HEK293T (cell line): Measurements from ENCODE around the gene CTDP1.

Experiments
- CTCF ChIA-PET: fragments of 350-600 bp; formaldehyde crosslinking; extraction: SDS; loops from one replicate; lab custom pipeline; 2021; ENCODE audit warnings: antibody characterized with exemption, inconsistent platforms; lab: Yijun Ruan, JAX
- POLR2A ChIA-PET: fragments of 350-600 bp; formaldehyde crosslinking; extraction: SDS; loops from one replicate; lab custom pipeline; 2020; ENCODE audit warnings: antibody characterized with exemption, inconsistent platforms; lab: Yijun Ruan, JAX
- DNase-seq: peaks from one replicate; pipeline ENCODE4 v3.0.0; 2012; ENCODE audit warnings: mixed read lengths; ENCODE audit errors: extremely low spot score
- ARNT ChIP-seq: fragments of 450-650 bp; IDR thresholded peaks from 2 replicates; pipeline ENCODE4 v1.6.1; 2017; ENCODE audit warnings: mild to moderate bottlenecking
- BHLHE40 ChIP-seq: fragments of 450-650 bp; IDR thresholded peaks from 2 replicates; pipeline ENCODE4 v1.6.1; 2016; ENCODE audit warnings: mild to moderate bottlenecking, moderate library complexity, borderline replicate concordance
- CTBP1 ChIP-seq: fragments of 450-650 bp; IDR thresholded peaks from 2 replicates; pipeline ENCODE4 v1.6.1; 2016; ENCODE audit warnings: borderline replicate concordance
- ELF4 ChIP-seq: fragments of 450-650 bp; IDR thresholded peaks from 2 replicates; pipeline ENCODE4 v1.6.1; 2017; ENCODE audit warnings: antibody characterized with exemption
- FOXA1 ChIP-seq: fragments of 450-650 bp; IDR thresholded peaks from 2 replicates; pipeline ENCODE4 v1.6.1; 2016; ENCODE audit warnings: mild to moderate bottlenecking
- FOXK2 ChIP-seq: fragments of 450-650 bp; IDR thresholded peaks from 2 replicates; pipeline ENCODE4 v1.6.1; 2016; ENCODE audit warnings: mild to moderate bottlenecking
- FOXM1 ChIP-seq: fragments of 450-650 bp; IDR thresholded peaks from 2 replicates; pipeline ENCODE4 v1.6.1; 2017; ENCODE audit warnings: mild to moderate bottlenecking, borderline replicate concordance
- HDGF ChIP-seq: fragments of 450-650 bp; IDR thresholded peaks from 2 replicates; pipeline ENCODE4 v1.6.1; 2017; ENCODE audit warnings: antibody characterized with exemption, borderline replicate concordance
- L3MBTL2 ChIP-seq: fragments of 450-650 bp; conservative IDR thresholded peaks from 2 replicates; pipeline ENCODE4 v1.6.1; 2016; ENCODE audit warnings: mild to moderate bottlenecking
- LEF1 ChIP-seq: fragments of 450-650 bp; IDR thresholded peaks from 2 replicates; pipeline ENCODE4 v1.6.1; 2017; ENCODE audit warnings: mild to moderate bottlenecking, borderline replicate concordance
- NFRKB ChIP-seq: fragments of 450-650 bp; IDR thresholded peaks from 2 replicates; pipeline ENCODE4 v1.6.1; 2016; ENCODE audit warnings: mild to moderate bottlenecking, moderate library complexity
- PKNOX1 ChIP-seq: fragments of 450-650 bp; IDR thresholded peaks from 2 replicates; pipeline ENCODE4 v1.6.1; 2016
- SP1 ChIP-seq: fragments of 450-650 bp; IDR thresholded peaks from 2 replicates; pipeline ENCODE4 v1.6.1; 2017
- SUZ12 ChIP-seq: fragments of 450-650 bp; IDR thresholded peaks from 2 replicates; pipeline ENCODE4 v1.6.1; 2016; ENCODE audit warnings: mild to moderate bottlenecking
- TARDBP ChIP-seq: fragments of 450-650 bp; IDR thresholded peaks from 2 replicates; pipeline ENCODE4 v1.6.1; 2016
- ZNF384 ChIP-seq: fragments of 450-650 bp; IDR thresholded peaks from 2 replicates; pipeline ENCODE4 v1.6.1; 2016

Gene CTDP1

GRCh38 chr18:79784965-79785770 lies 105.6 kb downstream of the CTDP1 start:
- CTCF ChIA-PET, result no interaction called here
- TF ChIP-seq ZNF384 (no peak), BHLHE40 (no peak), CTBP1 (no peak), PKNOX1 (no peak), LEF1 (no peak), FOXA1 (no peak), ARNT (no peak), TARDBP (no peak), FOXK2 (no peak), SP1 (no peak), HDGF (no peak)
- POLR2A ChIA-PET, result no interaction called here
- DNase-seq, result no peak

GRCh38 chr18:79785831-79786230 lies 106.2 kb downstream of the CTDP1 start:
- POLR2A ChIA-PET, result no interaction called here

GRCh38 chr18:79786304-79786703 lies 106.7 kb downstream of the CTDP1 start:
- no peak for TF ChIP-seq PKNOX1
- TF ChIP-seq LEF1, result no peak
- ChIA-PET CTCF (no interaction called here), POLR2A (no interaction called here)
- no peak for DNase-seq

More at GRCh38 chr18:79785831-79786230, 106.2 kb downstream of the CTDP1 start:
- CTCF ChIA-PET, result no interaction called here
- no peak for DNase-seq
- TF ChIP-seq NFRKB (no peak), HDGF (no peak), ZNF384 (no peak), FOXA1 (no peak)

- POLR2A ChIA-PET, result no interaction called here
- TF ChIP-seq ARNT (no peak), SUZ12 (no peak), FOXM1 (no peak), ELF4 (no peak), HDGF (no peak), PKNOX1 (no peak), L3MBTL2 (no peak), TARDBP (no peak), SP1 (no peak), FOXA1 (no peak), LEF1 (no peak), ZNF384 (no peak), CTBP1 (no peak), BHLHE40 (no peak), NFRKB (no peak), FOXK2 (no peak)
- CTCF ChIA-PET, result no interaction called here
- no peak for DNase-seq
Observed at GRCh38 chr18:79786786-79787526, 107.4 kb downstream of the CTDP1 start.

- no peak for DNase-seq
- ChIA-PET POLR2A (no interaction called here), CTCF (no interaction called here)
- TF ChIP-seq SUZ12 (no peak), ZNF384 (no peak), LEF1 (no peak), L3MBTL2 (no peak), ARNT (no peak), FOXK2 (no peak), CTBP1 (no peak), SP1 (no peak), NFRKB (no peak), BHLHE40 (no peak), FOXM1 (no peak), HDGF (no peak), PKNOX1 (no peak), TARDBP (no peak), FOXA1 (no peak)
Observed at GRCh38 chr18:79787527-79787864, 107.9 kb downstream of the CTDP1 start.
